ENCODE measurements around the gene NRSN2. TPM values are rescaled to one million over a fixed set of nuclear protein-coding genes. Genes with fewer than 3 reads are reported as not detected.
A peak's percentile ranks its signal among the peaks of the same experiment; 100 is the strongest.

NRSN2 gene
- total and polyA plus RNA-seq, 2 of the 4 experiments (the other 2 are of a cell fraction) = 9.9 to 101 TPM

GRCh38 chr20:381581-382290, 34.8 kb downstream of the NRSN2 start:
- peak overlapping the region; percentile 88; the same call in 1 of the 2 replicates for H4K5ac ChIP-seq (ENCODE audit: low read depth, low read length)
- H3K4me3 ChIP-seq (ENCODE audit: insufficient read depth, low read depth, low read length) = peak overlapping the region; percentile 95
- no peaks in the 10 kb centered on the region for H3K27me3 ChIP-seq (ENCODE audit: control insufficient read depth, insufficient read depth, low read length)
- ChIA-PET POLR2A (ENCODE audit: unreplicated experiment) (interaction anchor here (1.0 kb wide), 1 partner anchor 26 kb away, joined by 4 read pairs; no protein-coding TSS in a partner anchor), CTCF (no interaction called here)
- WGBS, 2 experiments (ENCODE audit: extremely low coverage in 2 of 2, insufficient read length in 1 of 2) = 5% methylated on average over 7 of the region's 49 CpGs; no CpG with 5 or more reads in 1 of the 2 experiments
- peaks cover 5% of the 10 kb centered on the region for H3K4me1 ChIP-seq (ENCODE audit: control insufficient read depth, insufficient read depth, low read length)
- peak; percentile 77 for ATAC-seq (ENCODE audit: low read depth)
- H4K8ac ChIP-seq (ENCODE audit: low read depth in 2 of 2, low read length in 2 of 2) = peak overlapping the region; percentile 60 to 87; a peak in 2 of 4 replicates
- H2AFZ ChIP-seq (replicated peaks; ENCODE audit: low read length, poor library complexity) = peak overlapping the region; percentile 86
- peaks cover 36% of the 10 kb centered on the region for H4K20me1 ChIP-seq (ENCODE audit: insufficient read depth, low read length)
- no peak overlapping the region for H2BK20ac ChIP-seq (ENCODE audit: low read depth, low read length)
- peaks cover 4 to 49% of the 10 kb centered on the region in 2 experiments; a peak in 3 of 4 replicates for H3K79me1 ChIP-seq (ENCODE audit: low read depth in 1 of 2, low read length in 2 of 2)
- in situ Hi-C loops (cut with MboI; ENCODE audit: low sequenced_read_pairs) = no loop called here
- peak overlapping the region; percentile 88 for H3K4ac ChIP-seq (ENCODE audit: low read depth, low read length)
- H3K27ac ChIP-seq (ENCODE audit: insufficient read depth, low read length) = peak overlapping the region; percentile 93
- peak overlapping the region; percentile 96 for H3K9ac ChIP-seq (ENCODE audit: low read depth, low read length)
- H2BK5ac ChIP-seq (ENCODE audit: low read depth, low read length, poor library complexity, severe bottlenecking) = peak overlapping the region; percentile 66
- H3K23ac ChIP-seq (ENCODE audit: low read depth, low read length) = peak overlapping the region; percentile 59; the same call in 1 of the 2 replicates
- H3K18ac ChIP-seq (ENCODE audit: low read depth, low read length) = peak overlapping the region; percentile 64; the same call in 1 of the 2 replicates
- peaks cover 3% of the 10 kb centered on the region; the same call in 1 of the 2 replicates for H3K36me3 ChIP-seq (ENCODE audit: control insufficient read depth, insufficient read depth, low read length)
- H4K91ac ChIP-seq (ENCODE audit: insufficient read depth, low read depth, low read length) = peak overlapping the region; percentile 63
- dilution Hi-C loops (cut with HindIII; ENCODE audit: low sequenced_read_pairs, unreplicated experiment) = no loop called here
- BruUV-seq (replicated peaks) = no TSS peak
- intact Hi-C loops (cut with micrococcal nuclease) = no loop called here
- peak overlapping the region; percentile 28; the same call in 1 of the 2 replicates for H2BK120ac ChIP-seq (ENCODE audit: low read depth, low read length)
- peak overlapping the region; percentile 85; the same call in 1 of the 2 replicates for H3K14ac ChIP-seq (replicated peaks; ENCODE audit: low read depth, low read length)
- DNase-seq = peak; percentile 66
- H3K56ac ChIP-seq (ENCODE audit: extremely low read depth, insufficient read depth, low read length) = no peak overlapping the region
- H2BK15ac ChIP-seq (ENCODE audit: low read depth, low read length) = no peak overlapping the region; the same call in 2 of the 3 replicates
- peak overlapping the region; percentile 95 for H2AK9ac ChIP-seq (replicated peaks; ENCODE audit: low read depth, low read length, poor library complexity)
- no peaks in the 10 kb centered on the region for H3K9me3 ChIP-seq (ENCODE audit: control insufficient read depth, insufficient read depth, low read length)
- H3K4me2 ChIP-seq (ENCODE audit: low read depth, low read length) = peak overlapping the region; percentile 90
- peaks cover 19% of the 10 kb centered on the region for H3K9me1 ChIP-seq (ENCODE audit: insufficient read depth, low read length)
- peak overlapping the region; percentile 91 for H2AK5ac ChIP-seq (ENCODE audit: low read depth, low read length)
- no peak for TF ChIP-seq CEBPB (IDR thresholded peaks at IDR 0.05; ENCODE audit: low read depth, low read length)
- TF ChIP-seq NFE2L2 (IDR thresholded peaks at IDR 0.05; ENCODE audit: low read depth, low read length) = no peak
- TF ChIP-seq, protein P1, sequence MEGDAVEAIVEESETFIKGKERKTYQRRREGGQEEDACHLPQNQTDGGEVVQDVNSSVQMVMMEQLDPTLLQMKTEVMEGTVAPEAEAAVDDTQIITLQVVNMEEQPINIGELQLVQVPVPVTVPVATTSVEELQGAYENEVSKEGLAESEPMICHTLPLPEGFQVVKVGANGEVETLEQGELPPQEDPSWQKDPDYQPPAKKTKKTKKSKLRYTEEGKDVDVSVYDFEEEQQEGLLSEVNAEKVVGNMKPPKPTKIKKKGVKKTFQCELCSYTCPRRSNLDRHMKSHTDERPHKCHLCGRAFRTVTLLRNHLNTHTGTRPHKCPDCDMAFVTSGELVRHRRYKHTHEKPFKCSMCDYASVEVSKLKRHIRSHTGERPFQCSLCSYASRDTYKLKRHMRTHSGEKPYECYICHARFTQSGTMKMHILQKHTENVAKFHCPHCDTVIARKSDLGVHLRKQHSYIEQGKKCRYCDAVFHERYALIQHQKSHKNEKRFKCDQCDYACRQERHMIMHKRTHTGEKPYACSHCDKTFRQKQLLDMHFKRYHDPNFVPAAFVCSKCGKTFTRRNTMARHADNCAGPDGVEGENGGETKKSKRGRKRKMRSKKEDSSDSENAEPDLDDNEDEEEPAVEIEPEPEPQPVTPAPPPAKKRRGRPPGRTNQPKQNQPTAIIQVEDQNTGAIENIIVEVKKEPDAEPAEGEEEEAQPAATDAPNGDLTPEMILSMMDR (conservative IDR thresholded peaks at IDR 0.05; ENCODE audit: low read depth, low read length) = no peak
- TF ChIP-seq RAD21 (IDR thresholded peaks at IDR 0.05; ENCODE audit: low read length) = no peak
- no peak for TF ChIP-seq RCOR1 (IDR thresholded peaks at IDR 0.05; ENCODE audit: insufficient replicate concordance, low read length)
- no peak for TF ChIP-seq SMC3 (IDR thresholded peaks at IDR 0.05; ENCODE audit: low read depth, low read length)
- TF ChIP-seq ELK1 (IDR thresholded peaks at IDR 0.05; ENCODE audit: borderline replicate concordance, low read depth, low read length) = no peak
- peak; percentile 44; the same call in 1 of the 2 replicates for TF ChIP-seq MAZ (IDR thresholded peaks at IDR 0.05; ENCODE audit: borderline replicate concordance, low read depth, low read length)
- TF ChIP-seq MXI1 (IDR thresholded peaks at IDR 0.05; ENCODE audit: borderline replicate concordance, low read depth, low read length) = no peak
- TF ChIP-seq BHLHE40 (IDR thresholded peaks at IDR 0.05; ENCODE audit: low read depth, low read length) = no peak
- TF ChIP-seq RFX5 (IDR thresholded peaks at IDR 0.05; ENCODE audit: low read depth, low read length) = no peak
- TF ChIP-seq MAFK (IDR thresholded peaks at IDR 0.05; ENCODE audit: low read depth, low read length) = no peak
- peak; percentile 57; the same call in 1 of the 2 replicates for TF ChIP-seq POLR2A (IDR thresholded peaks at IDR 0.05; ENCODE audit: low read depth, low read length)
- no peak for TF ChIP-seq FOS (IDR thresholded peaks at IDR 0.05; ENCODE audit: low read depth, low read length)

All from IMR-90 (cell line).